GM18867 (cell line): ENCODE data around the gene REM2.

ENCODE experiments used
- ATAC-seq: cut with Tn5 transposase; IDR thresholded peaks from one replicate; pipeline ENCODE4 v1.9.1; 2021; ENCODE audit warnings: mild to moderate bottlenecking, moderate library complexity; ENCODE audit not compliant: unreplicated experiment

The REM2 gene, protein sequence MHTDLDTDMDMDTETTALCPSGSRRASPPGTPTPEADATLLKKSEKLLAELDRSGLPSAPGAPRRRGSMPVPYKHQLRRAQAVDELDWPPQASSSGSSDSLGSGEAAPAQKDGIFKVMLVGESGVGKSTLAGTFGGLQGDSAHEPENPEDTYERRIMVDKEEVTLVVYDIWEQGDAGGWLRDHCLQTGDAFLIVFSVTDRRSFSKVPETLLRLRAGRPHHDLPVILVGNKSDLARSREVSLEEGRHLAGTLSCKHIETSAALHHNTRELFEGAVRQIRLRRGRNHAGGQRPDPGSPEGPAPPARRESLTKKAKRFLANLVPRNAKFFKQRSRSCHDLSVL

DNA sequence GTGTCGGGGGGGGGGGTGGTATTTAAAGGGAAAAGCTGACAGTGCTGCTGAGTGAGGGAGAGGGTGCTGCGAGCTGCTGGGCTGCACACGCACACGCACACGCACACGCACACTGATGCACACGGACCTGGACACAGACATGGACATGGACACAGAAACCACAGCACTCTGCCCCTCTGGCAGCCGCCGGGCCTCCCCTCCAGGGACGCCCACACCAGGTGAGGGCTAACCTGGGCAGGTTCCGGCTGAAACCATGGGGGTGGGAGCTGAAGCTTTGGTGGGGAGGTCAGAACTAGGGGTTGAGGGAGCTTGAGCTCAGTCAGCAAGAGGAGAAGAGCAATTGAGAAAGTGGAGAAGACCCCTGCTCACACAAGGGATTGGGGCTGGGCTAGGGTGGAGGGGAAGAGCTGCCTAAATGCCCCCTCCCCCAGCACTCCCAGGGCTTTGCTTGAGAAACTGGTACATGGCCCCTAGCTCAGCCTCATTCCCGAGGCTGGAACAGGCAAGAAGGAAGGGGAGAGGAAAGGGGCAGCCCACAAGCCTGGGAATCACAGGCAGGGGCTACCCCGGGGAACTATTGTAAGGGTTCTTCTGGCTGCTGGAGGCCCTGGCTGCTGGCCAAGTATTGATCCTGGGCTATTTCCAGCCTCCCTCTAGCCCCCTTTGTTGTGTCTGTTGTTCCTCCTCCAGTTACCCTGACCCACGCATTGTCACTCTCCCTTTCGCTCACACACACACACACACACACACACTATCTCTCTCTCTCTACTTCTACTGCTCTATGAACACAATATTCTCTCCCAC lies at the start of gene REM2:
Gene REM2 (plus strand): TSS at position 50 of the 804 bp plus-strand sequence. CDS start 66 bp downstream, at position 116.
- ATAC-seq = no peak

GRCh38 chr14:22835505-22835904 lies 47.5 kb upstream of the REM2 start:
- ATAC-seq = no peak

- ATAC-seq = no peak
These were observed 46.5 kb upstream of the REM2 start, which contains the start of gene MMP14 for GRCh38 chr14:22836301-22837113. Gene MMP14, plus strand, starts transcription at chr14:22836585. Its CDS starts 233 bp downstream, at chr14:22836818.

DNA sequence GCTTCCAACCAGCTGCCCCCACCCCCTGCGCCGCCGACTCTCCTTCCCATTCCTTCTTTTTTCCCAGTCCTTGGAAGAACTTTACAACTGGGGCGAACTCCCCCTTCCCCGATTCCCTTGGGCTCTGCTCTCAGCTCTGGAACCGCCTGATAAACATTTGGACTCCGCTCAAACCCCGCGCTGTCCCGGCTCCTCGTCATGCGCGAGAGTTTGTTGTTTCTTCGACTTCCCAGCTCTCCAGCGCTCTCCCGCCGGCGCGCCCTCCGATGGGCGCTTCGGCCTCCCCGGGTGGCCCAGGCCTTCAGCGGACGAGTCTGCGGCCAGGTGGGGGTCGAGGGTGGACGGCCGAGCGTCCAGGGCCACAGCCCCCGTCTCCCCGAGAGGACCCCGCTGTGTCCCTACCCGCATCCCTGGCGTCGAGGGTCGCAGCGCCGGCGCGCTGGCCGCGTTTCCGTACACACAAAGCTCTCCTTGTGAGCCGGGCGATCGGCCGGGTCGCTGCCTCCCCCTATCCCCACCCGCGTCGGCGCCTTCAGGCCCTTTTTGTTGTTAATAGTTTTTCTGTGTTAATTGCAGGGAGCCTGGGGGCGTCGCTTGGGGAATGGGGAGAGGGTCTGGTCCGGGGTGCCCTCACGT lies 45.8 kb upstream of the REM2 start:
- no peak for ATAC-seq

DNA sequence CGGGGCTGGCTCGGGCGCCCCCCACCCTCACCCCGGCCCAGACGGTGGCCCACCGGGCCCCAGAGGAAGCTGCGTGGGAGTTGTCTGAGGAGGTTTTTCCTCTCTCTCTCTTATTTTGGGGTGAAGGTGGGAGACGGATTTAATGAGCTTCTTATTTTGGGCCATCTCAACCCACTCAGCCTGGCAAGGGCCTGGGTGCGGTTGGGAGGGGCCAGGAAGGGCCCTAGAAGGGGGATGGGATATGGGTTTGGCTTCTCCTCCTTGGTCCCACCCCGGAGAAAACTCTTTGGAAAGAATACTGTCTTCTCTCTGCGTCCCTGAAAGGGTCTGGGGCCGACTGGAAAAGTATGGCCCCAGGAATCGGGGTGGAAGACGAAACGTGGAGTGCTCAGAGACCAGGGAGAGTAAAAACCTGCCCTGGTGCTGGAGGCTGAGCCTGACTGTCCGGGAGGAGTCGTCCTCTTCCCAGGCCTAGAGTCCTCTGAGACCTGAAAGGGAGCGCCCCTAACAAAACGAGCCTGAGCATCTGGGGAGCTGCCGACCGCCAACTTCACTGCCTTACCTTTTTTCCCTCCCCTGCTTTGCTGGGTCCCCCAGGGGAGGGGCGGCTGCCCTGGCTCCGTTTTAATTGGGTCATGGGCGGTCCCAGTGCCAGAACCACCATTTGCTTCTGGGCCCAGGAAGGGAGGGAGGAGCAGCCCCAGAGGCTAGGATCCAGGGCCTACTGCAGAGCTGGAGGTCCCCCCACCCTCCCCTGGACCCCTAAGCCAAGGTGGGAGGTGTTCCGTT lies 45.1 kb upstream of the REM2 start:
- no peak for ATAC-seq

DNA sequence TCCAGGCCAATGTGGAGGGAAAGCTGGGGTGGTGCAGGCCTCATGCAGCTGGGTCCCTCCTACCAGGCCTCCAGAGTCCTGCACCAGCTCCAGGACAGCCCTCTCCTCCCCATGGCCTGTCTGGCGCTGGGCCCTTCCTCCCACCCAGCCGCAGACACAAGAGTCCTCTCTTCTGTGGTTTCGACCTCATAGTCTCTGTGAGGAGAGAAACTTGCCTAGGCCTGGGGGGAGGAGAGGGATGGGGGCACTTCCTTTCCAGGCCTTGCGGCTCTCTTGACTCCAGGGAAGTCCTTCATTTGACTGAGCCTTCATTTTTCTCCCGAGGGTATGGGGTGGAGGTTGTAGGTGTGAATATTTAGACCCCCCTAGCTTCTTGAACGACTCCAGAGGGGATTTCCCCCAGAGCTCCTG lies 44.4 kb upstream of the REM2 start:
- no peak for ATAC-seq

DNA sequence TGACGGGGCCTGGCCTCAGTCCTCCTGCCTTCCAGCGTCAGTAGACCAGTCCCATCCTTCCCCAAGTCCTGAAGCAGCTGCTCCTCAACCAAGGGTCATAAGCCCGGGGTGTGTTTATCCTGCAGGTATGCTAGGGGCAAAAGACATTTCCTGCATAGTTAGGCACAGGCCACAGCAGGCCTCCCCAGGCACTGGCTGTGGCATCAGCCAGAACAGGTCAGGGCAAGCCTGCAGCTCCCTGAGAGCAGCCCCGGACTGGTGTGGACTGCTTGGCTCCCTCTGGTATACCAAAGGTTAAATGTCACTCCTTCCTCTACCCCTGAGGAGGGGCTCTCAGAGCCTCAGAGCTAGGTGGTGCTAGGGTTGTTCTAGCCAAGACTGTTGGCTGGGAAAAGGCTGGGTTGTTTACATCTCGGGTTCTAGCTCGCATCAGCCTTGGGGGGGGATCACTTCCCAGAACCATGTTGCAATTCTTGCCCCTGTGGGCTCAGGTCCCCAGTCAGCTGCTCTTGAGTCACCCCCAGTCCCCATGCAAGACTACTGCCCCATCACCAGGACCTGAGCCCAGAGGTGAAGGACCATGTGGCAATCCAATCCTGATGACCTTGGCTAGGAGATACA lies 43.8 kb upstream of the REM2 start:
- no peak for ATAC-seq

- no peak for ATAC-seq
These were observed 41.7 kb upstream of the REM2 start for GRCh38 chr14:22841311-22841710.

DNA sequence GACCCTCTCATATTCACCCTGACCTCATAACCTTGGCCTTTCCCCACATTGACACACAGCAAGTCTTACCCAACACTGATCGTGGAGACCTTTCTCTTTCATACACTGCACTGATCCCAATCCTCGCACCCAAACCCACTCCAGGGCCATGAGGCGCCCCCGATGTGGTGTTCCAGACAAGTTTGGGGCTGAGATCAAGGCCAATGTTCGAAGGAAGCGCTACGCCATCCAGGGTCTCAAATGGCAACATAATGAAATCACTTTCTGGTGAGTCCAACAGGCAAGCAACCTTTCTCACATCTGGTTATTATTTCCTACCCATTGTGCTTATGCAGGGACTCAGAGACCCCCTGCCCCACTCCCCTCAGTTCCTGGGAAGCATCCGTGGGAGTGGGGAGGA lies 41.3 kb upstream of the REM2 start:
- ATAC-seq = no peak

DNA sequence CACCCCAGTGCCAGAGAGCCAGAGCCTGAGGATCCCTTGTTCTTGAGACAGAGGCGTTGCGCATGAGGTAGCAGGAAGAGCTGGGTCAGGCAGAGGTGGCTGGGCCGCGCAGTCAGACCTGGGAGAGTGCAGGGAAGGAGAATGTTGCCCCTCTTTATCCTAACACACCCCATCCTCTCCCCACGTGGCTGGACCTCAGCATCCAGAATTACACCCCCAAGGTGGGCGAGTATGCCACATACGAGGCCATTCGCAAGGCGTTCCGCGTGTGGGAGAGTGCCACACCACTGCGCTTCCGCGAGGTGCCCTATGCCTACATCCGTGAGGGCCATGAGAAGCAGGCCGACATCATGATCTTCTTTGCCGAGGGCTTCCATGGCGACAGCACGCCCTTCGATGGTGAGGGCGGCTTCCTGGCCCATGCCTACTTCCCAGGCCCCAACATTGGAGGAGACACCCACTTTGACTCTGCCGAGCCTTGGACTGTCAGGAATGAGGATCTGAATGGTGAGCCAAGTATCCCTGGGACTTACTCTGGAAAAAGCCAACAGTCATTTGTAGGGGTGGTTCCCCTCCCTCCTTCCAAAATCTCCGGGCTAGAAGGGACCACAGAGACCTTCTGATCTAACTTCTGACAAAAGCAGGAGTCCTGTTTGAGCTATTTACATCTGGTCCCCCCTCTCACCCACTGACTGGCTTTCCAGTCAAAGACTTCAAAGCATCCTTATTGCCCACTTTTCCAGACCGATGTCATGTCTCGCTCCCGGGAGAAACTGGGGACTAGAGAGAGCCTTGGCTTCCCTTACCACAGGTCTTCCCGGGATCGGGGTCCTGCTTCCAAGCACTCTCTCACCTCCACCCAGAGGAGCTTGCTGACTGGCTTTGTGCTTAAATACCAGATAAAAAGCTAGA lies 40.6 kb upstream of the REM2 start:
- no peak for ATAC-seq

GRCh38 chr14:22843123-22843925 lies 39.7 kb upstream of the REM2 start:
- no peak for ATAC-seq

DNA sequence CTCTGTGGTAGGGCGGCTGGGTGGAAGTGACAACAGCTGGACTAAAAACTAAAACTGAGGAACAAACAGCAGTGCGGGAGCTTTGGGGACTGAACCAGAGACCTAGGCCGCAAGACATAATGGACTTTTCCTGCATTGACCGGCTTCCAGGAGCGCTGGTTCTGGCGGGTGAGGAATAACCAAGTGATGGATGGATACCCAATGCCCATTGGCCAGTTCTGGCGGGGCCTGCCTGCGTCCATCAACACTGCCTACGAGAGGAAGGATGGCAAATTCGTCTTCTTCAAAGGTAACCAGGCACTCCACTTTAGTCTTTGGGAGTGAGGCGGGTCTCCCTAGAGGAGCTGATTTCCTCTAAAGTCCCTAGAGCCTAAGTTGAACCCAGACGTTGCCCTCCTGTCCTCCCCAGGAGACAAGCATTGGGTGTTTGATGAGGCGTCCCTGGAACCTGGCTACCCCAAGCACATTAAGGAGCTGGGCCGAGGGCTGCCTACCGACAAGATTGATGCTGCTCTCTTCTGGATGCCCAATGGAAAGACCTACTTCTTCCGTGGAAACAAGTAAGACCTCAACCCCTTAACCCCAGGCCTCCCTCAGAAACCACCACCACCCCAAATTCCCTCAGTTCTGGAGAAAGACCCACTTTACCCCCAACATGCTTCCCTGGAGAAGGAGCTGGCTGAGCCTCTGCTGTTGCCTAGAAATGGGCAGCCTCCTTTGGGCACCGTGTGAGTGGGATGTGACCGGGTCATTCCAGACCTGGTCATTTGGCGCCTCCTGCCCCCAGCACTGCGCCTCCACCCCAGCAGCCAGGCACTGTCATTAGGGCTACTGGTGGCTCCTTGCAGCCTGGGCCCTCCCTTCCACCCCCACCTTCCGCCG lies 38.6 kb upstream of the REM2 start:
- ATAC-seq = no peak

DNA sequence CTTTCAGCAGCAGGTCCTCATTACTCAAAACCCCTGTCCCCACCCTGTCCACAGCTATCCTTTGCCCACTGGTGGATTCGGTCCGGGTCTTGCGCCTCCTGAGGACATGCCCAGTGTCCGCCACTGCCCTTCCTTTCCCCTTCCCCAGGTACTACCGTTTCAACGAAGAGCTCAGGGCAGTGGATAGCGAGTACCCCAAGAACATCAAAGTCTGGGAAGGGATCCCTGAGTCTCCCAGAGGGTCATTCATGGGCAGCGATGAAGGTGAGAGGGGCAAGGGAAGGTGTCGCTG lies 38.0 kb upstream of the REM2 start:
- ATAC-seq = no peak

DNA sequence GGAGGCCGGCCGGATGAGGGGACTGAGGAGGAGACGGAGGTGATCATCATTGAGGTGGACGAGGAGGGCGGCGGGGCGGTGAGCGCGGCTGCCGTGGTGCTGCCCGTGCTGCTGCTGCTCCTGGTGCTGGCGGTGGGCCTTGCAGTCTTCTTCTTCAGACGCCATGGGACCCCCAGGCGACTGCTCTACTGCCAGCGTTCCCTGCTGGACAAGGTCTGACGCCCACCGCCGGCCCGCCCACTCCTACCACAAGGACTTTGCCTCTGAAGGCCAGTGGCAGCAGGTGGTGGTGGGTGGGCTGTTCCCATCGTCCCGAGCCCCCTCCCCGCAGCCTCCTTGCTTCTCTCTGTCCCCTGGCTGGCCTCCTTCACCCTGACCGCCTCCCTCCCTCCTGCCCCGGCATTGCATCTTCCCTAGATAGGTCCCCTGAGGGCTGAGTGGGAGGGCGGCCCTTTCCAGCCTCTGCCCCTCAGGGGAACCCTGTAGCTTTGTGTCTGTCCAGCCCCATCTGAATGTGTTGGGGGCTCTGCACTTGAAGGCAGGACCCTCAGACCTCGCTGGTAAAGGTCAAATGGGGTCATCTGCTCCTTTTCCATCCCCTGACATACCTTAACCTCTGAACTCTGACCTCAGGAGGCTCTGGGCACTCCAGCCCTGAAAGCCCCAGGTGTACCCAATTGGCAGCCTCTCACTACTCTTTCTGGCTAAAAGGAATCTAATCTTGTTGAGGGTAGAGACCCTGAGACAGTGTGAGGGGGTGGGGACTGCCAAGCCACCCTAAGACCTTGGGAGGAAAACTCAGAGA lies 37.0 kb upstream of the REM2 start:
- ATAC-seq = no peak

- no peak for ATAC-seq
These were observed 36.2 kb upstream of the REM2 start for GRCh38 chr14:22846811-22847307.
